DND-41 (cell line): ENCODE results near the gene DHRSX.

Source experiments
- ATAC-seq: fragments of 200-7000 bp; cut with Tn5 transposase; 3 replicates; pipeline ENCODE4 v1.9.1; 2021; ENCODE audit warnings: low read depth; ENCODE audit not compliant: insufficient read depth
- DNase-seq: peaks from one replicate; pipeline ENCODE4 v3.0.0-alpha.2; 2020
- H2AFZ ChIP-seq: 2 replicates; pipeline ENCODE4 v1.6.0; 2012; ENCODE audit warnings: low read depth, low read length
- H3K27ac ChIP-seq: 2 replicates; pipeline ENCODE4 v1.5.1; 2012; ENCODE audit warnings: low read length, inconsistent platforms
- H3K27me3 ChIP-seq: fragments of 200-600 bp; sonication (generic); 2 replicates; pipeline ENCODE4 v1.6.0; 2012; ENCODE audit warnings: low read length, mild to moderate bottlenecking, inconsistent platforms; ENCODE audit not compliant: insufficient read depth, poor library complexity
- H3K36me3 ChIP-seq: 2 replicates; pipeline ENCODE4 v1.5.1; 2012; ENCODE audit warnings: low read length, inconsistent platforms; ENCODE audit not compliant: insufficient read depth
- H3K4me1 ChIP-seq: 2 replicates; pipeline ENCODE4 v1.5.1; 2012; ENCODE audit warnings: mild to moderate bottlenecking, low read length; ENCODE audit not compliant: insufficient read depth
- H3K4me2 ChIP-seq: 2 replicates; pipeline ENCODE4 v1.6.0; 2012; ENCODE audit warnings: mild to moderate bottlenecking, moderate library complexity, low read length, inconsistent platforms; ENCODE audit not compliant: insufficient read depth
- H3K4me3 ChIP-seq, 2 experiments: fragments of 200-600 bp in 1 of 2; shearing (Covaris generic) in 1 of 2; 2 replicates each; pipeline ENCODE4 v1.5.1; 2012 to 2016; ENCODE audit warnings: inconsistent platforms in 2 of 2, low read length in 2 of 2, mild to moderate bottlenecking in 2 of 2, low read depth in 1 of 2, moderate library complexity in 1 of 2
- H3K79me2 ChIP-seq: 2 replicates; pipeline ENCODE4 v1.6.0; 2012; ENCODE audit warnings: low read length, inconsistent platforms; ENCODE audit not compliant: insufficient read depth
- H3K9ac ChIP-seq: 2 replicates; pipeline ENCODE4 v1.6.0; 2012; ENCODE audit warnings: low read depth, mild to moderate bottlenecking, inconsistent platforms, low read length, moderate library complexity
- H3K9me3 ChIP-seq: 2 replicates; pipeline ENCODE4 v1.5.1; 2012; ENCODE audit warnings: low read length, moderate library complexity, mild to moderate bottlenecking, inconsistent platforms; ENCODE audit not compliant: insufficient read depth, severe bottlenecking
- H4K20me1 ChIP-seq: 2 replicates; pipeline ENCODE4 v1.6.0; 2012; ENCODE audit warnings: low read length; ENCODE audit not compliant: insufficient read depth
- CTCF ChIP-seq: IDR thresholded peaks from 2 replicates; pipeline ENCODE4 v1.5.1; 2012; ENCODE audit warnings: borderline replicate concordance, low read length, moderate library complexity, mild to moderate bottlenecking; ENCODE audit not compliant: poor library complexity, severe bottlenecking; ENCODE audit errors: extremely low read depth
- EZH2 ChIP-seq: IDR thresholded peaks from 3 replicates; pipeline ENCODE4 v1.6.1; 2012; ENCODE audit warnings: borderline replicate concordance, low read depth, mild to moderate bottlenecking, moderate library complexity, low read length, inconsistent platforms; ENCODE audit not compliant: severe bottlenecking

Gene DHRSX

DNA sequence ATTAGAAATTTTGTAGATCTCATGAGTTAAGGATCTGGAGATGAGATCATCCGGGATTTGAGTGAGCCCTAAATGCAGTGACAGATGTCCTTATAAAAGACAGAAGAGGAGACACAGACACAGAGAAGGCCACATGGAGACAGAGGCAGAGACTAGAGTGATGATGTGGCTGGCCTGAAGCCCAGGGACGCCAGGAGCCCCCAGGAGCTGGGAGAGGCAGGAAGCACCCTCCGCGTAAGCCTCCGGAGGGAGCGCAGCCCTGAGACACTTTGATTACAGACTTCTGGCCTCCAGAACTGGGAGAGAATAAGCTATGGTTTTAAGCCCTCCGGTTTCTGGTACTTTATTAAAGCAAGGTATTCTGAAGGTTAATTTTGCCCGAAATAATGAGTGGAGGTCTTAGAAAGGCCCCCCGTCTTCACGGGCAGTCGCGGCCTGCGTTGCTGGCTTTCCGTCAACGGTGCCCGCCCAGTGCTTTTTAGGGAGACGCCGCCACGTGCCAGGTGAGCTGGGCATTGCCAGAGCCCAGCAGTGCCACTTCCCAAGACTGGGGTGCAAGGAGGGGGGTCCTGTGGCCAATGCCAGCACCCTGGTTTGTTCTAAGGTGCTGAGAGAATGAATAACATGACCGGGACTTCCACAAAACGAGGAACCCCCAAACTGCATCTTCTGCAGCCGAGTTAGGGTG lies 8.1 kb downstream of the DHRSX start:
- no peak overlapping the region for H2AFZ ChIP-seq
- H3K4me2 ChIP-seq: no peak overlapping the region
- ATAC-seq (no peak), DNase-seq (no peak)
- H3K36me3 ChIP-seq: peaks cover 57% of the 10 kb centered on the region
- TF ChIP-seq CTCF: no peak
- no peak overlapping the region for H3K9ac ChIP-seq
- no peaks in the 10 kb centered on the region for H3K9me3 ChIP-seq
- H3K4me1 ChIP-seq: peaks cover 2% of the 10 kb centered on the region; the same call in 1 of the 2 replicates
- H3K27ac ChIP-seq: no peak overlapping the region
- H4K20me1 ChIP-seq: peaks cover 47% of the 10 kb centered on the region
- H3K4me3 ChIP-seq: no peak overlapping the region
- no peaks in the 10 kb centered on the region for H3K27me3 ChIP-seq
- H3K79me2 ChIP-seq: peaks cover 78% of the 10 kb centered on the region

- no peak for TF ChIP-seq CTCF
- no peak for TF ChIP-seq EZH2
- no peak overlapping the region for H3K9ac ChIP-seq
- no peaks in the 10 kb centered on the region for H3K4me1 ChIP-seq
- H3K27ac ChIP-seq: no peak overlapping the region
- peaks cover 57% of the 10 kb centered on the region for H4K20me1 ChIP-seq
- ATAC-seq (no peak), DNase-seq (no peak)
- H3K9me3 ChIP-seq: no peaks in the 10 kb centered on the region
- no peak overlapping the region for H2AFZ ChIP-seq
- H3K79me2 ChIP-seq: peaks cover 68% of the 10 kb centered on the region
- peaks cover 67% of the 10 kb centered on the region for H3K36me3 ChIP-seq
- H3K4me2 ChIP-seq: no peak overlapping the region
- H3K27me3 ChIP-seq: no peaks in the 10 kb centered on the region
- H3K4me3 ChIP-seq: no peak overlapping the region
These were observed 10.1 kb downstream of the DHRSX start for GRCh38 chrX:2490634-2491033.

- H3K79me2 ChIP-seq: peaks cover 64% of the 10 kb centered on the region
- no peak overlapping the region for H2AFZ ChIP-seq
- no peaks in the 10 kb centered on the region for H3K4me1 ChIP-seq
- TF ChIP-seq CTCF: no peak
- TF ChIP-seq EZH2: no peak
- DNase-seq (no peak), ATAC-seq (no peak)
- peaks cover 57% of the 10 kb centered on the region for H4K20me1 ChIP-seq
- peaks cover 63% of the 10 kb centered on the region for H3K36me3 ChIP-seq
- H3K4me2 ChIP-seq: no peak overlapping the region
- H3K9me3 ChIP-seq: no peaks in the 10 kb centered on the region
- H3K4me3 ChIP-seq: no peak overlapping the region
- no peaks in the 10 kb centered on the region for H3K27me3 ChIP-seq
- H3K27ac ChIP-seq: no peak overlapping the region
- H3K9ac ChIP-seq: no peak overlapping the region
These were observed 11.0 kb downstream of the DHRSX start for GRCh38 chrX:2489446-2490445.
